ENCODE results near the gene NHSL1.

Gene NHSL1

DNA sequence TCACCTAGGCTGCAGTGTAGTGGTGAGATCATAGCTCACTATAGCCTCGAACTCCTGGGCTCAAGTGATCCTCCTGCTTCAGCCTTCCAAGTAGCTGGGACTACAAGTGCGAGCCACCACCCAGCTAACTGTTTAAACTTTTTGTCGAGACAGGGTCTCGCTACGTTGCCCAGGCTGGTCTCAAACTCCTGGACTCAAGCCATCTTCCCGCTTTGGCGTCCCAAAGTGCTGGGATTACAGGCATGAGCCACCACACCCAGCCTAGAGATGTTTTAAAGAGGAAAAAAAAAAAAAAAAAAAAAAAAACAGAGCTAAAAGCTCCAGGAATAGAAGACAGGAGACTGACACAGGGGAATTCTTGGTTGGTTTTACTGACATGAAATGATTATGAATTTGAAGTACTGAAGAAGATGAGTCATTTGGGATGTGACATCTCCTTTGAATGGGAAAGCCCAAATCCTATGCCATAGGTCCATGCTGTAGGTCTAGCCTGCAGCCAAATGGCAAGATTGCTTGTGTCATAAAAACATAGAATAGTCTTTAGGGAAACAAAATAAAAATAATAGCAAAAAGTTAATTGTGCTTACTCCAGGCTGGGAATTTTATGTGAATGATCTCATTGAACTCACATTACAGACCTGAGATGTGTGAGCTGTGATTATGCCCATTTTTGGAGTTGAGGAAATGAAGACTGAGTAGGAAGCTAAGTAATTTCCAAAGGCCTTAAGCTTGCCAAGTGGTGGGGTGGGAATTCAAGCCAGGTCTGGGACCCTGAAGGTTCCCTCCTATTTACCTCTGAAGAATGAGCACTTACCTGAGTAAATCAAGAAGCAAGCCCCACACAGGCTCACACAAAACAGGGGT lies 24.3 kb upstream of the NHSL1 start:
- no peak for DNase-seq (ENCODE audit: low spot score)

GRCh38 chr6:138522611-138523010 lies 23.3 kb upstream of the NHSL1 start:
- DNase-seq (ENCODE audit: low spot score), result no peak

GRCh38 chr6:138521790-138522189 lies 22.5 kb upstream of the NHSL1 start:
- DNase-seq (ENCODE audit: low spot score), result no peak

DNA sequence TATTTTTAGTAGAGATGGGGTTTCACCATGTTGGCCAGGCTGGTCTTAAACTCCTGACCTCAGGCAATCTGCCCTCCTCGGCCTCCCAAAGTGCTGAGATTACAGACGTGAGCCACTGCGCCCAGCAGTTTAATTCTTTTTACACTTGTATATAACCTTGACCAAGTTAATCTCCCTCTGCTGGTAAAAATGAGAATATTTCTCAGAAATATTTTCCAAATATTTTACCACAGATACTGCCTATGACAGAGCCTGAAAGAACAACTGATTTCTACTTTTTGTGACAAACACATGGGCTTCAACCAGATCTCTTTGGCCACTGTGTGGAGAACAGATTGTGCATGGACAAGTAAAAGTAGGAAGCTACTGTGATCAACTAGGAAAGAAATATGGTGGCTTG lies 21.2 kb upstream of the NHSL1 start:
- DNase-seq (ENCODE audit: low spot score), result no peak

DNA sequence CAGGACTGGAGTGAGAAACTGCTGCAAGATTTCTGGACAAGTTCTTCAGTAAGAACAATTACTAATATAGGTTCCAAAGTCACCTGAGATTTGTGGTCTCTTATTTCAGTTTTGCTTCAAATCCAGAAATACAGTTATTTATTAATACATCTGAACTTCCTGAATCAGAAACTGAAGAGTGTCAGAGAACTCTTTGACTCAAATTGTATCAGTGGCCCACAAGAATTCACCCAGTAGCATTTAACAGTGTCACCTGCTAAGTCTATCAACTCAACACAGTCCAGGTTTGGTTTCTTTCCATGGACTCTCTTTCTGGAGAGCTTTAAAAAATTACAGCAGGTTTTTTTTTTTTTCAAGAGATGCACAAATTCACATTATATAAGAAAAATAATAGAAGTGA lies 18.8 kb upstream of the NHSL1 start:
- no peak for DNase-seq (ENCODE audit: low spot score)

DNA sequence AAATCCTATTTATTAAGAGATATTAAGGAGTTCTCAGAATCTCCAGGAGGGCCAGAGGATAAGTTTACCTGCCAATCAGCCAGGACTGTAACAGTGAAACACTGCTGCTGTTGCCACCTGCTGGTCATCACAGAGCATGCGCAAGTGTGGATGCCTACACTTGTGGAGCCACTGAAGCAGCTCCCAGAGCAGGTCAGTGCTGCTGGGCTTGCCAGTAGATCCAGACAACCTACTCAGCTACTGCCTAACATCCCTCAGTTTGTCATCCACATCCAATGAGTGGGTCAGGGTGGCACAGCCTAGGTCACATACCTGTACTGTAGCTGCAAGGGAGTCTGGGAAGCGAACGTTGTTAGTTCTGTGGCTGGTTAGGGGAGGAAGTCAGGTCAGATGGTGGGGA lies 18.3 kb upstream of the NHSL1 start:
- DNase-seq (ENCODE audit: low spot score), result peak; percentile 59

GRCh38 chr6:138515657-138516248 lies 16.5 kb upstream of the NHSL1 start:
- DNase-seq (ENCODE audit: low spot score), result no peak

DNA sequence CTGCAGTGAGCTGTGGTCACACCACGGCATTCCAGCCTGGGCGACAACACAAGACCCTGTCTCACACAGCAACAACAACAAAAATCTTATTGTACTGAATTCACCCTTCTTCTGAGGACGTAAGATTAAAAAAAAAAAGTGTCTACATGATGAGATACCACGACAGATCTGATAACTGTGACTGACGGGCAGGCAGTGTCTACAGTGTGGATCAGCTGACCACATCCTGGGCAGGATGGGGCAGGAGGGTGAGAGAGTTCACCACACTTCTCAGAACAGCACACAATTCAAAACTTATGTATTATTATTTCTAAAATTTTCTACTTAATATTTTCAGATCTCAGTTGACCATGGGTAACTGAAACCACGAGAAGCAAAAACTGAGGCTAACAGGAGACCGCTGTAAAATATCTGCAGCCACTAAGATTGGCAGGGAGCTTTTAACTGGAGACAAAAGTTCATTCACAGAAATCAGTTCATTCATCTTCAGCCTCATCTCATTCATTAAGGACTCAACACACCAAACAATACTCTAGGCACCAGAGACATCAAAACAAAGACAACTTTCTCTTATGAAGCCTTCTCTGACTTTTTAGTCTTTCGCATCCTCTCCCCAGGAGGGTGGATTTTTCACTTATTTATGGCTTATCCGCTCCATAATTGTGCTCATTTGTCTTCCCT lies 15.7 kb upstream of the NHSL1 start:
- no peak for DNase-seq (ENCODE audit: low spot score)

DNA sequence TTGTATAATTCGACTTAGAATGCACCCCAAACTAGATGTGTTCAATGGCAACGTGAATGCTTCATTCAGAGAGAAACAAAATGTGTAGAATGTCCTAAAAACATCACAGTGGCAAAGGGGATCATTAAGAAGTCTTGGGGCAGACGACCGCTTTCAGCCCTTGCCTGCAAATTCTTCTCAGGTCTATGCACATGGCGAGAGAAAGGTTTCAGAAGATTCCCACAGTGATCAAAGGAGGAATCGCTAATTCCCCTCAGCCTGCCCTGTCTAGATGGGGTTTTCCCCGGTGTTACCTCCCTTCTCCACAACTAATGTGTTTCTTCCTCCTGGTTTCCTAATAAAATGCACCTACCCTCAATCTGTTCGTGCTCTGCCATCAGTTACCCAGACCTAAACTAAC lies 13.3 kb upstream of the NHSL1 start:
- no peak for DNase-seq (ENCODE audit: low spot score)

- DNase-seq (ENCODE audit: low spot score), result no peak
Measured at GRCh38 chr6:138510093-138510492, 10.8 kb upstream of the NHSL1 start.

GRCh38 chr6:138509371-138509770 lies 10.1 kb upstream of the NHSL1 start:
- DNase-seq (ENCODE audit: low spot score), result peak; percentile 20

DNA sequence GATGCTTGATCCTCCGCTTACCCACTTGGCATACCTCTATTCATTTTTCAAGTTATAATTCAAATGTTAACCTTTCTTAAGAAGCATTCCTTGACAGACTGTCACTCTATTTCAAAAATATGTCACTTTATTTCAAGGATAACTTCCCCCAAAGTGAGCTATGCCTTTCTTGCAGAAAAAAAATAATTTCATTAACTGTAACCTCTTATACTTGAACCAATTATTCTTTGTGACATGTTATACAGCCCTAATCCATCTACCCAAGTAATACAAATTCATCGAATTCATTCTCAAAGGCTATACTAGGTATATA lies 9.3 kb upstream of the NHSL1 start:
- DNase-seq (ENCODE audit: low spot score), result no peak

- no peak for DNase-seq (ENCODE audit: low spot score)
Measured at GRCh38 chr6:138507977-138508675, 8.8 kb upstream of the NHSL1 start.

GRCh38 chr6:138504764-138505689 lies 5.7 kb upstream of the NHSL1 start:
- no peak for DNase-seq (ENCODE audit: low spot score)

DNA sequence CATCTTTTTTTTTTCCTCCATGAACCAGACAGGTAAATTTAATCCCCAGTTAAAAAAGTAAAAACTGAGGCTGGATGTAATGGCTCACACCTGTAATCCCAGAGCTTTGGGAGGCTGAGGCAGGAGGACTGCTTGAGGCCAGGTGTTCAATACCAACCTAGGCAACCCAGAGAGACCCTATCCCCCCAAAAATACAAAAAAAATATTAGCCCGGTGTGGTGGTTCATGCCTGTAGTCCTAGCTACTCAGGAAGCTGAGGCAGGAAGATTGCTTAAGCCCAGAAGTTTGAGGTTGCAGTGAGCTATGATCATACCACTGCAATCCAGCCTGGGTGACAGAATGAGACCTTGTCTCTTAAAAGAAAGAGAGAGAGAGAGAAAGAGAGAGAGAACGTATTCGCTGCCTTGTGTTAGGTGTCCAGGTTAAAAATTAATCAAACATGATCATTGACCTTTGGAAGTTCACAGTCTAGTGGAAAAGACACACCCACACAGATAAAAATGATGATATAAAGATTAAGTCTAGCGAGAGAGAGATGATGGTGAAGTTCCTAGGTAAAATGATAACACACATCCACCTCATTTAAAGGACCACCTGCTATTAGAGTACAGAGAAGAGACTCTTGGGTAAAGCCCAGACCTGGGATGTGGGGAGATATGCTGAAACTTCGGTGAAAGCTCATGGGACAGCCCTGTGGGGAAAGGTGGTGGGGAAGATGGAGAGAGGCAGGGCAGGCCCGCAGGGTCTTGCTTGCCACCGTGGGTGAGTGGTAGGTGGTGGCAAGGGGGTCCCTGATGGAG lies 4.8 kb upstream of the NHSL1 start:
- no peak for DNase-seq (ENCODE audit: low spot score)

DNA sequence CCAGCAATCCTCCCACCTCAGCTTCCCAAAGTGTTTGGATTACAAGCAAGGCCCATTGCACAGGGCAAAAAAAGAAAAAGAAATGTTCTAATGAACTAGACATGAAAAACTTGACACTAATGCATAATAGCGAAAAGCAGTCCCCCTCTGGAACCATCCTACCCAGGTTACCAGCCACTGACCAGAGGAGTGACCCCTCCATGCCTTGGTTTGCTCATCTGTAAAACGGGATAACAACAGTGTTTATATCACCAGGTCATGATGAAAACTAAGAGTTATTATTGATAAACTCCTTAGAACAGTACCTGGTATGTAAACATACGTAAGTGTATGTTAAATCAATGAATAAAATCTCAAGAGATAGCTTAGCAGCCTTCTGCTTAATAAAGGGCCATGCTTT lies 3.3 kb upstream of the NHSL1 start:
- DNase-seq (ENCODE audit: low spot score), result no peak

DNA sequence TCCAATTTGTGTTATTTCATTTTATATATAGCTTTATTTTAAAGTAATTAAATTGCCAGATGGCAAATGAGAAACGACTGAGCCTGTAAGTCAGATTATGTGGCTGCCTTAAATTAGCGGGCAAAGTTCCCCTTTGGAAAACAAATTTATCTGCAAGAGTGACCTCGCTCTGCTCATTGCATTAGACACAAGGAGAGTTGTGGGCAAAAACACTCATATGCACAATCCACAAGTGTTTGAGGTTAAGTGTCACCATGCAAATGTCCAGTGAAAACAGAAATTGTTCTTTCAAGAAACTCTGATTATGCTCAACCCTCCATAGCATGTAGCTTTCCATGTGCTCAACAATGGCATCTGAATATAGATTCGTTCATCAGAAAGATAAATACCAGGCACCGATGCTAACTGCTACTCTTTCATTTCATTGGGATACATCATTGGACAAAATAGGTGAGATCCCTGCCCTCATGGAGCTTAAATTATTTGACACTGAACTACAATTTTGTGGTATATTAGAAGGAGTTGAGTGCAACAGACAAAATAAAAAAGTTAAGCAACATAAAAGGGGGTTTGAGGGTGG lies 1.7 kb upstream of the NHSL1 start:
- no peak for DNase-seq (ENCODE audit: low spot score)

GRCh38 chr6:138500045-138500665 lies 861 bp upstream of the NHSL1 start:
- no peak for DNase-seq (ENCODE audit: low spot score)

DNA sequence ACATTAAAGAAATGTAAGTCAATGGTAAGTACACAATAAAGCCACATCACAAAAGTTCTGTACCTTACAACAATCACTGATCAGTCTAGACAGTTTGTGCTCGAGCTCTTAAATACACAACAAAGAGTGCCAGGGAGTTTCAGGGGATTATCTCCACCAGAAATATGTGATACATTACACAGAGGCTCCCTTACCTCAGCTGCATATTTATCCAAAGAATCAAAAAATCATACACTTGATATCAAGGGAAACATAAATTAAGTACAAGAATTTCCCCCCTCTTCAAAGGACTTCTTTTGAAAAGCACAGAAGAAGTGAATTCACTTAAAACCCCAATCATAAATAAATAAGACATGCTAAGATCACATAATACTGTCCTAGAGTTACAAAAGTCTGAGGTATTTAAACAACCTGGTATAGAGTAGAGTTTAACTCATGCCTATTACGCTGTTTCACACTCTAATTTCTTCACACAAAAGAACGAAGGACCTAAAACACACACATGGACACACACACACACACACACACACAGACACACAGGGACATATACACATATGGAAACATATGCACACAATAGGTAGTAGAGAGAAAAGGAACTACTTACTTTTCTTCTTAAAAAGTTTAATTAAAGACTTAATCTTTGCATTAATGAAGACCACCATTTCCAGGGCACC lies 528 bp downstream of the NHSL1 start:
- no peak for DNase-seq (ENCODE audit: low spot score)
